ENCODE data around the gene GOLGA6L2. TPM values are rescaled to one million over a fixed set of nuclear protein-coding genes. Genes with fewer than 3 reads are reported as not detected.

Gene GOLGA6L2
- polyA plus RNA-seq, 1 of the 3 experiments (the other 2 are of a cell fraction), result not detected

DNA sequence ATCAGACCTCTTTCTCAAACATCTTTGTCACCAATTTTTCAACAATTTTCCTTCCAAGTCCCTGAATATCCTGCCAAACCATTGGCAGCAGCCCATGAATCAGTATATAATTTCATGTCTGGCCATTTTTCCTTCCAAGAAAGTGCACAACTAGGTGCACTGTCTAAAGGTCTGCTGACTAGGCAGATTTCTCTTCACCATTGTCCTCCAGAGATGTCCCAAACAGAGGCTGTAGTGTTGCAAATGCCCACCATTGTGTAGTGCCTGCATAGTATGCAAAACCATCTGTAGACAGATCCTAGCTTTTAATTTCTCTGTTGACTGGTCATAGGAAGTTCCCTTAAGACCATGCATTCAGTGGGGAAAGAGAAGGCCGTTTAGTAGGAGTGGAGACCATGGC lies 25.0 kb upstream of the GOLGA6L2 start:
- no peak overlapping the region for H2AFZ ChIP-seq (ENCODE audit: low read depth)
- H3K27me3 ChIP-seq (ENCODE audit: insufficient read depth), result peaks cover 11% of the 10 kb centered on the region; the same call in 1 of the 2 replicates
- H3K4me1 ChIP-seq (ENCODE audit: control insufficient read depth in 1 of 2, insufficient read depth in 2 of 2, low read depth in 1 of 2, low read length in 1 of 2), result no peaks in the 10 kb centered on the region
- H4K20me1 ChIP-seq (ENCODE audit: insufficient read depth), result no peaks in the 10 kb centered on the region
- no peak overlapping the region for H3K9ac ChIP-seq
- ChIA-PET POLR2A (no interaction called here), CTCF (no interaction called here)
- no peaks in the 10 kb centered on the region for H3K79me2 ChIP-seq (ENCODE audit: insufficient read depth)
- no peaks in the 10 kb centered on the region for H3K9me2 ChIP-seq
- no peak overlapping the region for H3K4me3 ChIP-seq (ENCODE audit: low read depth in 2 of 2, low read length in 1 of 2)
- H3K4me2 ChIP-seq, result no peak overlapping the region
- no peak for DNase-seq
- H3F3A ChIP-seq (replicated peaks; ENCODE audit: insufficient read depth), result no peaks in the 10 kb centered on the region
- WGBS (ENCODE audit: low lambda C conversion rate), result 17% methylated on average over 1 of the region's 1 CpG
- no peaks in the 10 kb centered on the region for H3K36me3 ChIP-seq (replicated peaks in 1 of 2; ENCODE audit: control insufficient read depth in 1 of 2, insufficient read depth in 2 of 2, low read length in 1 of 2)
- no peak overlapping the region for H3K27ac ChIP-seq (ENCODE audit: low read depth in 2 of 2, low read length in 1 of 2)
- TF ChIP-seq ZBTB33 (IDR thresholded peaks at IDR 0.05; ENCODE audit: borderline replicate concordance, low read depth), result no peak
- TF ChIP-seq RAD21 (IDR thresholded peaks at IDR 0.05; ENCODE audit: low read length), result no peak
- TF ChIP-seq TAF1 (IDR thresholded peaks at IDR 0.05; ENCODE audit: borderline replicate concordance, low read depth, low read length), result no peak
- TF ChIP-seq, protein P1, sequence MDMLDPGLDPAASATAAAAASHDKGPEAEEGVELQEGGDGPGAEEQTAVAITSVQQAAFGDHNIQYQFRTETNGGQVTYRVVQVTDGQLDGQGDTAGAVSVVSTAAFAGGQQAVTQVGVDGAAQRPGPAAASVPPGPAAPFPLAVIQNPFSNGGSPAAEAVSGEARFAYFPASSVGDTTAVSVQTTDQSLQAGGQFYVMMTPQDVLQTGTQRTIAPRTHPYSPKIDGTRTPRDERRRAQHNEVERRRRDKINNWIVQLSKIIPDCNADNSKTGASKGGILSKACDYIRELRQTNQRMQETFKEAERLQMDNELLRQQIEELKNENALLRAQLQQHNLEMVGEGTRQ (IDR thresholded peaks at IDR 0.05; ENCODE audit: borderline replicate concordance, low read depth, low read length), result no peak
- TF ChIP-seq REST (IDR thresholded peaks at IDR 0.05; ENCODE audit: low read depth, low read length), result no peak
- TF ChIP-seq RCOR1 (IDR thresholded peaks at IDR 0.05; ENCODE audit: low read length), result no peak
- TF ChIP-seq NRF1 (IDR thresholded peaks at IDR 0.05; ENCODE audit: low read depth, low read length), result no peak
- TF ChIP-seq SIN3A (IDR thresholded peaks at IDR 0.05; ENCODE audit: borderline replicate concordance, low read depth, low read length), result no peak
- TF ChIP-seq RFX5 (IDR thresholded peaks at IDR 0.05; ENCODE audit: low read length), result no peak
- TF ChIP-seq MEF2A (IDR thresholded peaks at IDR 0.05; ENCODE audit: borderline replicate concordance, low read depth), result no peak
- no peak for TF ChIP-seq IRF3 (IDR thresholded peaks at IDR 0.05; ENCODE audit: low read depth, low read length)
- no peak for TF ChIP-seq EP300 (IDR thresholded peaks at IDR 0.05; ENCODE audit: borderline replicate concordance in 1 of 2, low read depth in 1 of 2, low read length in 1 of 2)
- TF ChIP-seq POLR2AphosphoS5 (IDR thresholded peaks at IDR 0.05; ENCODE audit: low read depth, low read length), result no peak
- no peak for TF ChIP-seq USF1 (IDR thresholded peaks at IDR 0.05; ENCODE audit: borderline replicate concordance, low read depth)
- TF ChIP-seq YY1 (IDR thresholded peaks at IDR 0.05; ENCODE audit: low read depth), result no peak
- no peak for TF ChIP-seq SMC3 (IDR thresholded peaks at IDR 0.05; ENCODE audit: low read depth, low read length)
- no peak for TF ChIP-seq GATA2 (CRISPR knock-in tag; IDR thresholded peaks at IDR 0.05)
- no peak for TF ChIP-seq JUND (IDR thresholded peaks at IDR 0.05)
- no peak for TF ChIP-seq CHD2 (IDR thresholded peaks at IDR 0.05; ENCODE audit: low read length, partially characterized antibody)
- H3K9me3 ChIP-seq, result no peaks in the 10 kb centered on the region
